ENCODE measurements around the gene ACTL7A.

DNA sequence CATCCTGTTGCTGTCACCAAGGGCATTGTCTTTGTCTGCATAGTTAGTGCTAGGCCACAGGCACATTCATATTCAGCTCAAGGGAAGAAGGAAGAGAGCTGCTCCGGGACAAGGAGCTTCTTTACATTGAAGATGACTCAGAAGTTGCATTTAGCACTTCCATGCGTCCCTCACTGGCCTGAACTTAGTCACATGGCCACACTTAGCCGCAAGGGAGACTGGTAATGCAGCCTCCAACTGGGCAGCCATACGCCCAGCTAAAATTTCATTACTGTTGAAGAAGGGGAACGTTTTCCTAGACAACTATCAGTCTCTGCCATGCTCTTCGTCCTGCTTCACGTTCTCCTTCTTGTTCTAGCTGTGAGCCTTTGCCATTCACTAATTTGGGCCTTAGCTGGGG lies 26.2 kb upstream of the ACTL7A start:
- TF ChIP-seq, protein P1, sequence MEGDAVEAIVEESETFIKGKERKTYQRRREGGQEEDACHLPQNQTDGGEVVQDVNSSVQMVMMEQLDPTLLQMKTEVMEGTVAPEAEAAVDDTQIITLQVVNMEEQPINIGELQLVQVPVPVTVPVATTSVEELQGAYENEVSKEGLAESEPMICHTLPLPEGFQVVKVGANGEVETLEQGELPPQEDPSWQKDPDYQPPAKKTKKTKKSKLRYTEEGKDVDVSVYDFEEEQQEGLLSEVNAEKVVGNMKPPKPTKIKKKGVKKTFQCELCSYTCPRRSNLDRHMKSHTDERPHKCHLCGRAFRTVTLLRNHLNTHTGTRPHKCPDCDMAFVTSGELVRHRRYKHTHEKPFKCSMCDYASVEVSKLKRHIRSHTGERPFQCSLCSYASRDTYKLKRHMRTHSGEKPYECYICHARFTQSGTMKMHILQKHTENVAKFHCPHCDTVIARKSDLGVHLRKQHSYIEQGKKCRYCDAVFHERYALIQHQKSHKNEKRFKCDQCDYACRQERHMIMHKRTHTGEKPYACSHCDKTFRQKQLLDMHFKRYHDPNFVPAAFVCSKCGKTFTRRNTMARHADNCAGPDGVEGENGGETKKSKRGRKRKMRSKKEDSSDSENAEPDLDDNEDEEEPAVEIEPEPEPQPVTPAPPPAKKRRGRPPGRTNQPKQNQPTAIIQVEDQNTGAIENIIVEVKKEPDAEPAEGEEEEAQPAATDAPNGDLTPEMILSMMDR (IDR thresholded peaks at IDR 0.05; ENCODE audit: insufficient read depth, low read length): no peak
- TF ChIP-seq POLR2AphosphoS5 (IDR thresholded peaks at IDR 0.05; ENCODE audit: low read depth) (no peak), GABPA (IDR thresholded peaks at IDR 0.05; ENCODE audit: low read depth) (no peak)
